Cardiac fibroblast (primary cell): ENCODE results near the gene FCRL5.

Source experiments
- DNase-seq, 2 donors: peaks; one replicate each; pipeline versions ENCODE4 v3.0.0 to v3.0.0-alpha.2; 2010; ENCODE audit warnings: low read depth in 2 of 2
- H3K4me3 ChIP-seq, 2 donors: replicated peaks in 1 of 2; 1 replicate in 1 of 2; 2 replicates in 1 of 2; pipeline ENCODE4 v1.5.1; 2011; ENCODE audit warnings: low read depth in 2 of 2, low read length in 2 of 2, mild to moderate bottlenecking in 2 of 2, moderate library complexity in 1 of 2
- TF ChIP-seq, protein P1 (sequence below): IDR thresholded peaks from one replicate; pipeline ENCODE4 v1.5.1; 2011; ENCODE audit warnings: low read depth, mild to moderate bottlenecking, low read length, inconsistent platforms

FCRL5 gene

DNA sequence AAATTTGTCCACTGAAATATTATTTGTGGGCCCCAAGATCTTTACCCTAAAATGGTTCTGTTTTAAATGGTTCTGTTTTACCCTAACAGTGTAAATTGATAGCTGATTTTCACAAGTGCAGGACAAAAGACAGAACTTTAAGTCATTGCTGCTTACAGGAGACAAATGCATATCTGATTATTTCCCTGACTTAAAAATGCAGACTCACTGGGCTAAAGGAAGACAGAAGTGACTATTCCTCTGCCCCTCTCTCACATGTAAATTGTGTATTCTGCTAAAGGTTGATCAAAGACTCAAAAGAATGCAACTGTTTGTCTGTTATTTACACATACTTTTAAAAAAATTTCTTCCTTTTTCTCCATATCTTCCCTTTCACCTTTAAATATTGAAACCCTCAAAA is 12.7 kb downstream of the FCRL5 start:
- no peak for DNase-seq
- TF ChIP-seq, protein P1, sequence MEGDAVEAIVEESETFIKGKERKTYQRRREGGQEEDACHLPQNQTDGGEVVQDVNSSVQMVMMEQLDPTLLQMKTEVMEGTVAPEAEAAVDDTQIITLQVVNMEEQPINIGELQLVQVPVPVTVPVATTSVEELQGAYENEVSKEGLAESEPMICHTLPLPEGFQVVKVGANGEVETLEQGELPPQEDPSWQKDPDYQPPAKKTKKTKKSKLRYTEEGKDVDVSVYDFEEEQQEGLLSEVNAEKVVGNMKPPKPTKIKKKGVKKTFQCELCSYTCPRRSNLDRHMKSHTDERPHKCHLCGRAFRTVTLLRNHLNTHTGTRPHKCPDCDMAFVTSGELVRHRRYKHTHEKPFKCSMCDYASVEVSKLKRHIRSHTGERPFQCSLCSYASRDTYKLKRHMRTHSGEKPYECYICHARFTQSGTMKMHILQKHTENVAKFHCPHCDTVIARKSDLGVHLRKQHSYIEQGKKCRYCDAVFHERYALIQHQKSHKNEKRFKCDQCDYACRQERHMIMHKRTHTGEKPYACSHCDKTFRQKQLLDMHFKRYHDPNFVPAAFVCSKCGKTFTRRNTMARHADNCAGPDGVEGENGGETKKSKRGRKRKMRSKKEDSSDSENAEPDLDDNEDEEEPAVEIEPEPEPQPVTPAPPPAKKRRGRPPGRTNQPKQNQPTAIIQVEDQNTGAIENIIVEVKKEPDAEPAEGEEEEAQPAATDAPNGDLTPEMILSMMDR: no peak
- H3K4me3 ChIP-seq: no peak overlapping the region

DNA sequence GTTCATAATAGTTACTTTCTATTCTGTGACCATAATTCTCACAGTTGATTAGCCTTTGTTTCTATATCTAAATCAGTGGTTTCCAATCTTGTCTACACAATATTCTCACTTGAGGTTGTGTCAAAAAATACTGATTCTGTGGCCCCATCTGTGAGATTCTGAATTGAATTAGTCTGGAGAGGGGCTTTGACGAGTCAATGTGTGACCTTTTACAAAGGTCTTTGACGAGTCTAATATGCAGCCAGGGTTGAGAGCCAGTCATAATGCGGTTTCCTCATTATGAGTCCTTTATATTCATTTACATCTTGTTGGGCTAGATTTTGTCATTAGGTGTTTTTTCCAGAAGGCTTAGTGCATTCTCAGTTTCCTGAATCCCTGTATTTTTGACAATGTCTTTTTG is 19.7 kb downstream of the FCRL5 start:
- no peak overlapping the region for H3K4me3 ChIP-seq
- DNase-seq: no peak
- TF ChIP-seq, protein P1: no peak

DNA sequence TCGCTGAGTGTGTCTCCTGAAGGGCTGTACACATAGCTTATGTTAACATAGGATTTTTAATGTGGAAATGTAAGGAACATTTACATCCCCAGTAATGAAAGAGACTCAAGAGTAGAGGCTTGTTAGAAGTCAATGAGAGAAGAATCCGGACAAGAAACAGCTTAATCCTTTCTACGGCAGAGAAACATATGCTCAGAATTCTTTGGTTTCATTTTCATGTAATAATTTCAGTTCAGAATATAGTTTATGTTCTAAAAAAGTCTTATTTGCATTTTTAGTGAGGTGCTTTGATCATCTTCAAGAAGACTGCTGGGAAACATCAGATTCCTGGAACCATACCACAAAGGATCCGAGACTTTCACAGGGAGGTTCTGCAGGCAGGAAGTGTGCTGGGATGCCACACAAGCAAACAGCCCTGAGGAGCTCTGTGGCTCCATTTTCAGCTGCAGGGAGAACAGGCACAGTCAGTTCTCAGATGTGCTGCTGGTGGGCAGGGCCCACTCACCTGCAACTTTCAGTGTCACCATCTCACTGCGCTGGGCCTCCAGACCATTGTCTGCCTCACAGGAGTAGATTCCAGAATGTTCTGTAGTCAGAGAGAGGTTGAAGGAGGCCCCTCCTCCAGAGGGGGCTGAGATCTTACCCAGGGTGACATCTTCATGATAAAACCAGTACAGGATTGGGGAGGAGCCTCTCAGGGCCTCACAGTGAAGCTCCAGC is 28.4 kb downstream of the FCRL5 start:
- H3K4me3 ChIP-seq: no peak overlapping the region

DNA sequence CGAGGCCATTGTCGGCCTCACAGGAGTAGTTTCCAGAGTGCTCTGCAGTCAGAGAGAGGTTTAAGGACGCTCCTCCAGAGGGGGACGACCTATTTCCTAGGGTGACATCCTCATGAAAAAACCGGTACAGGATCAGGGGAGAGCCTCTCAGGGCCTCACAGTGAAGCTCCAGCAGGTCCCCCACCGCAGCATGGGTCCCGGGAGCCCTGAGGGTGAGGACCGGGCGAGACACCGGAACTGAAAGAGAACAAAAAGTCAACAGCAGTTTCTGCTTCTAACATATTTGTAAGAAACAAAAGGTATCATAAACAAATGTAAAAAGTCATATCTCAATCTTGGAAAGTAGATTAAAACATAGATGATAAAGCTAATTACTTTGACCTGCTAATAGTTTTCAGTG is 31.3 kb downstream of the FCRL5 start:
- DNase-seq: no peak
- no peak overlapping the region for H3K4me3 ChIP-seq
- TF ChIP-seq, protein P1: no peak

More for the DNA sequence above, 28.4 kb downstream of the FCRL5 start:
- TF ChIP-seq, protein P1: no peak
- DNase-seq: no peak

DNA sequence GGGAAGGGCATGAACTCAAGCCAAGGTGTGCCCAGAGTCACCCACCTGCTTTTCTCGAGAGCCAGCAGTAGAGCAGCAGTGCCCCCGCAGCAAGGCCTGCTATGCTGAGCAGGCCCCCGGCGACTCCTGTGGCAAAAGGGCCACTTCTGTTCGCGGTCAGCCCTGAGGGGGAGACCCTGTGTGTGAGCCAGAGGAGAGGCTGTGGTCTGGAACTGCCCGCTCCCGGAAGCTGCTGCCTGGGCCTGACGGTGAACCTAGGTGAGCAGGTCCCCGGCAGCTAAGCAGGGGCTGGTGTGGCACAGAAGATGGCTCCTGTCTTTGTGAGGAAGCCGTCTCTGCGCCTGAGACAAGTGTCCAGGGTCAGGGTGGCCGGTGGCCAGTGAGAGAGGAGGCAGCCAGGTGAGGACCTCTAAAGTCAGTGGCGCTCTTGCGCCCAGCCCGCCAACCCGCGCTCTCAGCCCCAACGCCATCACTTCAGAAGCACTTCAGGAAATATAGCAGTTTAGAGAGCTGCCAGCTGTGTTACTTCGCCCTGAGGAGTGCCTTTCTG is 31.9 kb downstream of the FCRL5 start:
- no peak overlapping the region for H3K4me3 ChIP-seq
- DNase-seq: no peak
- TF ChIP-seq, protein P1: no peak

DNA sequence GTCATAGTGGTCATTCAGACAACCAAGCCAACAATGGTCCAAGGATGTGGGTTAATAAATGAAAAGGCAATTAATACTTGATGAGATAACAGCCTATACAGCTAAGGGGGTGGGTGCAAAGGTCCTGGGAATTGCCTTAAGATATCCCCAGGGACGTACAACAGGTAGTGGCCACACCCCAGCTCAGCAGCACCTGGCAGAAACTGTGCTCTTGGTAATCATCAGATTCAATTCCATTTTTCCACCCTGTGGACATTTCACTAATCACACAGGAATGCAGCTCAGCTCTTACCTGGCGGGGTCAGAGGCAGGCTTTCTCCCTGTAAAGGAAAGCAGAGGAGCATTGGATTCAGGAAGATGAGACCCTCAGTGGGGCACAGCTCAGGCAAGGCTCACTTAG is 32.9 kb downstream of the FCRL5 start:
- TF ChIP-seq, protein P1: no peak
- H3K4me3 ChIP-seq: no peak overlapping the region
- DNase-seq: no peak
